Measurements from ENCODE around the gene PI4KA.

DNA sequence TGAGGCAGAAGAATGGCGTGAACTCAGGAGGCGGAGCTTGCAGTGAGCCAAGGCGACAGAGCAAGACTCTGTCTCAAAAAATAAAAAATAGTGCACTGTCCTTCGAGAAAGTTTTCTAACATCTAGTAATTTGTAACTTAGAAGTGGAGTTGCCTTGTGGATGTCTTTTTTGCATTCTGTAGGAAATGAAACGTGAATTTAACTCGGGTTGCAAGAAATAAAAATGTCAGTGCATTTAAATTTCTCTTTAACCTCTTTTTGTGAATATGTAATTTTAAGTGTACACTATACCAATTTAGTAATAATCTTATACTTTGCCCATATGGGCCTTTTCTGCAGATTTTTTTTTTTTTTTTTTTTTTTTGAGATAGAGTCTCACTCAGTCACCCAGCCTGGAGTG, 32.4 kb upstream of the PI4KA start:
- TF ChIP-seq, protein P1, sequence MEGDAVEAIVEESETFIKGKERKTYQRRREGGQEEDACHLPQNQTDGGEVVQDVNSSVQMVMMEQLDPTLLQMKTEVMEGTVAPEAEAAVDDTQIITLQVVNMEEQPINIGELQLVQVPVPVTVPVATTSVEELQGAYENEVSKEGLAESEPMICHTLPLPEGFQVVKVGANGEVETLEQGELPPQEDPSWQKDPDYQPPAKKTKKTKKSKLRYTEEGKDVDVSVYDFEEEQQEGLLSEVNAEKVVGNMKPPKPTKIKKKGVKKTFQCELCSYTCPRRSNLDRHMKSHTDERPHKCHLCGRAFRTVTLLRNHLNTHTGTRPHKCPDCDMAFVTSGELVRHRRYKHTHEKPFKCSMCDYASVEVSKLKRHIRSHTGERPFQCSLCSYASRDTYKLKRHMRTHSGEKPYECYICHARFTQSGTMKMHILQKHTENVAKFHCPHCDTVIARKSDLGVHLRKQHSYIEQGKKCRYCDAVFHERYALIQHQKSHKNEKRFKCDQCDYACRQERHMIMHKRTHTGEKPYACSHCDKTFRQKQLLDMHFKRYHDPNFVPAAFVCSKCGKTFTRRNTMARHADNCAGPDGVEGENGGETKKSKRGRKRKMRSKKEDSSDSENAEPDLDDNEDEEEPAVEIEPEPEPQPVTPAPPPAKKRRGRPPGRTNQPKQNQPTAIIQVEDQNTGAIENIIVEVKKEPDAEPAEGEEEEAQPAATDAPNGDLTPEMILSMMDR (IDR thresholded peaks at IDR 0.05) = no peak
- TF ChIP-seq POLR2A (IDR thresholded peaks at IDR 0.05) = no peak

Data from tibial nerve (tissue), 3 donors.